ENCODE results near the gene FLRT2.

DNA sequence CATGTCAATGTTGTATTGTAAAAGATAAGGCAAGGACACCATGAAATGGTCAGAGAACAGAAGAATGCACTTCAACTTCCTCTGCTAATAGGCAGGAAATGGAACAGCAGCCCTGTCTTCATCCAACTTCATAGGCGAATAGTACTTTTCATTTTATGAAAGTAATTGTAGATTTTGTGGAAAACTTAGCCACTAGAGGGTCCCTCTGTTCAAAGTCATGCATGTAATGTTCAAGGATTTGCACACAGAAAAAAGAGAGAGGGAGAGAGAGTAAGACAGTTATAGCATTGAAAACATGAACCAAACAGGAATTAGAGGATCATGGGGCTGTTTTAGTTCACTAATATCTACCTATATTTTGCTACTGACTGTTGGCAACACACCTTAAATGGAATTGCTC lies 172.2 kb downstream of the FLRT2 start:
- no peak for TF ChIP-seq POLR2A (IDR thresholded peaks at IDR 0.05)
- TF ChIP-seq, protein P1, sequence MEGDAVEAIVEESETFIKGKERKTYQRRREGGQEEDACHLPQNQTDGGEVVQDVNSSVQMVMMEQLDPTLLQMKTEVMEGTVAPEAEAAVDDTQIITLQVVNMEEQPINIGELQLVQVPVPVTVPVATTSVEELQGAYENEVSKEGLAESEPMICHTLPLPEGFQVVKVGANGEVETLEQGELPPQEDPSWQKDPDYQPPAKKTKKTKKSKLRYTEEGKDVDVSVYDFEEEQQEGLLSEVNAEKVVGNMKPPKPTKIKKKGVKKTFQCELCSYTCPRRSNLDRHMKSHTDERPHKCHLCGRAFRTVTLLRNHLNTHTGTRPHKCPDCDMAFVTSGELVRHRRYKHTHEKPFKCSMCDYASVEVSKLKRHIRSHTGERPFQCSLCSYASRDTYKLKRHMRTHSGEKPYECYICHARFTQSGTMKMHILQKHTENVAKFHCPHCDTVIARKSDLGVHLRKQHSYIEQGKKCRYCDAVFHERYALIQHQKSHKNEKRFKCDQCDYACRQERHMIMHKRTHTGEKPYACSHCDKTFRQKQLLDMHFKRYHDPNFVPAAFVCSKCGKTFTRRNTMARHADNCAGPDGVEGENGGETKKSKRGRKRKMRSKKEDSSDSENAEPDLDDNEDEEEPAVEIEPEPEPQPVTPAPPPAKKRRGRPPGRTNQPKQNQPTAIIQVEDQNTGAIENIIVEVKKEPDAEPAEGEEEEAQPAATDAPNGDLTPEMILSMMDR (IDR thresholded peaks at IDR 0.05 in 4 of 5, conservative IDR thresholded peaks at IDR 0.05 in 1 of 5) = no peak
